Astrocyte of the cerebellum (primary cell): ENCODE results near the gene VSTM4.

ENCODE experiments used
- DNase-seq: peaks from one replicate; pipeline ENCODE4 v3.0.0-alpha.2; 2011; ENCODE audit warnings: low read depth
- H3K4me3 ChIP-seq: 2 replicates; pipeline ENCODE4 v1.5.1; 2011; ENCODE audit warnings: mild to moderate bottlenecking, low read depth, low read length, moderate library complexity
- in situ Hi-C: cut with HindIII; loops from 2 replicates; pipeline ENCODE4 v1.10.0; 2017; ENCODE audit warnings: low sequenced_read_pairs
- TF ChIP-seq, protein P1 (sequence below): IDR thresholded peaks from 2 replicates; pipeline ENCODE4 v1.5.1; 2012; ENCODE audit warnings: low read length, low read depth, moderate library complexity, mild to moderate bottlenecking; ENCODE audit errors: missing control alignments

VSTM4 gene

DNA sequence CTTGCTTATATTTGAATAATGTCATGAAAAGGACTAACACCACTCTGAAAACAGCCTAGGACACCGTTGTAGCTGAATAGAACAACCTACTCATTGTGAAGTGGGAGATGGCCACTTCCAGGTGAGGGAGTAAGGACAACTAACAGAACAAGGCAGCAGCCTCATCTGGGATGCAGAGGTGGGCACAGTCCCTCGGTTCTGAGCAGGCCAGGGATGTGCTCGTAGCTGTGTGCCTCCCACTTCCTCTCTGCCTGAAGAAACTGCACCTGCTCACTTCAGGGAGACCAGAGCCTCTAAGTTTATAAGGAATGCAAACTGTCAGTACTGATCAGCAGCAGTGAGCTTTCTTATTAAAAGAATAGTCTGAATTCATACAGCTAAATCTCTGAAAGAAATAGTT, 2.5 kb downstream of the VSTM4 start:
- TF ChIP-seq, protein P1, sequence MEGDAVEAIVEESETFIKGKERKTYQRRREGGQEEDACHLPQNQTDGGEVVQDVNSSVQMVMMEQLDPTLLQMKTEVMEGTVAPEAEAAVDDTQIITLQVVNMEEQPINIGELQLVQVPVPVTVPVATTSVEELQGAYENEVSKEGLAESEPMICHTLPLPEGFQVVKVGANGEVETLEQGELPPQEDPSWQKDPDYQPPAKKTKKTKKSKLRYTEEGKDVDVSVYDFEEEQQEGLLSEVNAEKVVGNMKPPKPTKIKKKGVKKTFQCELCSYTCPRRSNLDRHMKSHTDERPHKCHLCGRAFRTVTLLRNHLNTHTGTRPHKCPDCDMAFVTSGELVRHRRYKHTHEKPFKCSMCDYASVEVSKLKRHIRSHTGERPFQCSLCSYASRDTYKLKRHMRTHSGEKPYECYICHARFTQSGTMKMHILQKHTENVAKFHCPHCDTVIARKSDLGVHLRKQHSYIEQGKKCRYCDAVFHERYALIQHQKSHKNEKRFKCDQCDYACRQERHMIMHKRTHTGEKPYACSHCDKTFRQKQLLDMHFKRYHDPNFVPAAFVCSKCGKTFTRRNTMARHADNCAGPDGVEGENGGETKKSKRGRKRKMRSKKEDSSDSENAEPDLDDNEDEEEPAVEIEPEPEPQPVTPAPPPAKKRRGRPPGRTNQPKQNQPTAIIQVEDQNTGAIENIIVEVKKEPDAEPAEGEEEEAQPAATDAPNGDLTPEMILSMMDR = no peak
- in situ Hi-C loops = no loop called here
- H3K4me3 ChIP-seq = no peak overlapping the region
- DNase-seq = no peak

DNA sequence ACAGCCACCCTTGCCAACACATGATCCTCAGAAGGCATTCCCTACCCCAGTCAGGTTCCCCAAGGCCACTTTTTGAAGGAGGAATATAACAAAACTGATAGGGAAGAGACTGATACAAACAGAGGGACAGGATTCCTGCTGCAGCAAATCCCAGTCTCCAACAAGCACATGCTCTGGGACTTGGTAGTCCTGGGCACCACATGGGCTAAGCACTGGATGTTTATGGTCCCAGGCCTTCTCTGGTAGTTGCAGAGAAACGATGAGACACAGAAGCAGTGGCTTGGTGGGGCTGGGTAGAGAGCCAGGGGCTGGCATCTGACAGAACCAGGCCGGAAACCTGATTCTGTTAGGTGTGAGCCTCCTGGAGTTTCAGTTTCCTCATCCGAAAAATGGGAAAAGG, 3.2 kb downstream of the VSTM4 start:
- in situ Hi-C loops = no loop called here
- no peak overlapping the region for H3K4me3 ChIP-seq
- TF ChIP-seq, protein P1 = no peak
- no peak for DNase-seq

DNA sequence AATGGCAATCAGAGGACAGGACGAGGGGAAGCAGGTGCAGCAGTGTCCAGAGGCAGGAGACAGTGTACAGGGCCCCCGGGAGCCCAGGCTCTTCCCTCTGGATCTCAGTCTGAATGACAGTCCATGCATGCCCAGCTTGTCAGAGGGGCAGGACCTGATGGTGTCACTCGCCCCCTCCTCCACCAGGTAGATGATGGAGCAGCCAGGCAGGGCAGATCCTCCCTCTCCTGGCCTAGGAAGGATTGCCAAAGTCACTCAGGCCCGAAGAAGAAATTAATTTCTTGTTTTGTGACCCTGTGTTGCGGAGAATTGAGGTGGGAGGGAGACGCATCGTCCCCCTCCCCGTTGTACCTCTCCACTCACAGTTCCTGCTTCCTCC, 4.0 kb downstream of the VSTM4 start:
- TF ChIP-seq, protein P1 = no peak
- H3K4me3 ChIP-seq = no peak overlapping the region
- DNase-seq = no peak
- in situ Hi-C loops = no loop called here

DNA sequence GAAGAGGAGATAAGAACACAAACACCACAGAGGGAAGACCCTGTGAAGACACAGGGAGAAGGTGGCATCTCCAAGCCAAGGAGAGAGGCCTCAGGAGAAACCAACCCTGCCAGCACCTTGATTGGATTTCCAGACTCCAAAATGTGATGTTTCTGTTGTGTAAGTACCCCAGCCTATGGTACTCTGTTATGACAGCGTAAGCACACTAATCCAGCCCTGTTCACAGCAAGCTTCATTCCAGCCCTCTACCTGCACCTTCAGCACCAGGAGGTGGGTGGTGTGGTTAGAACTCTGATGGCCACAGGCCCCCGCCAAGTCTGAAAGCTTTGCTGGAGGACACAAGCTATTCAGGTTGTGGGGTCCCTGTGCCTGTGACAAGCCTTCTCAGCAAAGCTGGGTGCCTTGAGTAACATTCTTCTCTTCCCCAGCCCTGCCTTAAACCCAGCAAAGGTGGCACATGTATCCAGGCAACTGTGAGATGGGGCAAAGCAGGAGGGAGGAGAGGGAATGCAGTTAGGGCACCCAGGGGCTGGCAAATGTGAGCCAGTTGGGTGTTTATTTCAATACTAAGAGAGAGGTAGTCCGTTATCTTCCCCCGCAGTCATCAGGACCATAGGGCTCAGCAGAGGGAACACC, 4.5 kb downstream of the VSTM4 start:
- DNase-seq = no peak
- H3K4me3 ChIP-seq = no peak overlapping the region
- in situ Hi-C loops = no loop called here
- TF ChIP-seq, protein P1 = no peak

DNA sequence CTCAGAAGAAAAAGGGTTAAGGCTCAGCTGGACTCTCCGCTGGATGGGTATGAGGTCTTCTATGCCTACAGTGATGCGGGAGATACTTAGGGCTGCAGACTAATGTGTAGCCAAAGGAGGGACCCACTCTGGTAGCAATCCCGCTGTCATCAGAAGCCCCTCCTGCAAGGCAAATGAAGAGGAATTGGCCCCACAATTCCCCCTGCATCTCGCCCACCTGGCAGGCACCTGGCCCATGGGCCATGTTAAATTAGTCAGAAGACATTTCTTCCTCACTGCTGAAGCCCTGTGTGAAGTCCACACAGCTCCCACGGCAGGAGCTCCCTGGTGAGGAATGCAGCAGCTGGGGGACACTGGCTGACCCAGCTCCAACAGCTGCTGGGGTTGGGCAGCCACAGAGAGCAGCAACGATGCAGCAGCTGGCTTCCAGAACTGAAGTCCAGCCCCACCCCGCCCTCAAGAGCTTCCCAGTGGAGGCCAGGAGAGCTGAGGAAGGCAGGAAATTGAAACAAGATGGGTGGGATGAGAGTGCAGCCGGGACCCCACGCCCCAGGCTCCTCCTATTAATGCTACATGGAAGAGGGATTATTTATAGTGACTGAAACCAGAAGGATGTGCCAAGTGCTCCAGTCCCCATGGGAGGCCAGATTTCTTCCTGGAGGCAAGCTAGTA, 5.5 kb downstream of the VSTM4 start:
- in situ Hi-C loops = no loop called here
- TF ChIP-seq, protein P1 = no peak
- H3K4me3 ChIP-seq = no peak overlapping the region
- no peak for DNase-seq

DNA sequence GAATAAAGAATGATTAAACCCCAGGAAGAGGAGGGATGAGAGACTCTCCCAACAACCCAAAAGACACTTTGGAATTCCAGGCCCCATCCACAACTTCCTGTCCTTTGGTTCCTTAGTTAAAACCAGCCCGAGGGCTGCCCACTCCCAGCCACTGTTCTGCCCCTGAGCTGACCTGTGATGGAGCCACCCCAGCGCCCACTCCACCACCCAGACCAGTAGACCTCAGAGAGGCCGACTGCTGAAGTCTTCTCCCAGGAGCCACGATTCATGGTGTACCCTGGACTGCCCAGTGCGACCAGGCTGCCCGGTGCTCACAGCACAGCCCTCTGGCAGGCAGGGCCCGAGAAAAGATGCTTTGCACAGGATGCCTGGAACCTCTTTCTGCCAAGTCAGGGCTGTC, 6.7 kb downstream of the VSTM4 start:
- H3K4me3 ChIP-seq = no peak overlapping the region
- in situ Hi-C loops = no loop called here
- TF ChIP-seq, protein P1 = no peak
- no peak for DNase-seq

DNA sequence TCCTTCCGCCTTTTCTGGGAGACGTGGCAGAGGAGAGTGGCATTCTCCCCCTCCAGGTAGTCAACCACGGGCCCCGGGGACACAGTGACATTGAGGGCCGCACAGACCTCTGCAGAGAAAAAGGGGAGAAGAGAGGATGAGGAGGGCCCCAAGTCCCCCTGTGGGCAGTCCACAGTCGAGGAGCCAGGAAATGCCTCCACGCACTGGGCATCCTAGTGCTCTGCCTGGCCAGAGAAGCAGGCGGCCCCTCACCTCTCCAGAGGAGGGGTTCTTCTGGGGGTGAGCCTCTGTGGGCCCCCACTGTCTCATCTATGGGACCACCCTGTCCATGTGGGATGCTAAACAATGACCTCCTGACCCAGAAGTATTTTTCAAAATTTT, 7.4 kb downstream of the VSTM4 start:
- TF ChIP-seq, protein P1 = no peak

More for the DNA sequence above, 7.4 kb downstream of the VSTM4 start:
- no peak overlapping the region for H3K4me3 ChIP-seq
- DNase-seq = no peak
- in situ Hi-C loops = no loop called here
